ENCODE results near the gene COLEC11.

COLEC11 gene

DNA sequence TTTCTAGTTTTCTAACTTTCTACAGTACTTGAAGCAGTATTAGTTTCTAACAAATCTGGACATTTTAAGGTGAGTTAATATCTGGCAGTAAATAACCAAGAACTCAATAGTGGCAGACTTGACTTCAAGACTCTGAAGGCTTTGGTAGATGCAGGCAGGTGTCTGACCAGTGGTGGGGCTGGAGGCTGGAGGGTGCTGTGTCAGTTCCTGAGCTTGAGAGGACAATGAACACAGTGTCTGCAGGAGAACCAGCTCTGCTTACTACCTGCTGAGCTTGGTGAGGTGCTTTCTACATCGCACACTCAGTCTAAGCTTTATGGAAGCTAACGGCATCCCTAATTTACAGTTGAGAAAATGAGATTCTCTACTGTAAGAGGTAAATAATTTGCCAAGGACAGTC is 84.3 kb downstream of the COLEC11 start:
- no peak for DNase-seq

DNA sequence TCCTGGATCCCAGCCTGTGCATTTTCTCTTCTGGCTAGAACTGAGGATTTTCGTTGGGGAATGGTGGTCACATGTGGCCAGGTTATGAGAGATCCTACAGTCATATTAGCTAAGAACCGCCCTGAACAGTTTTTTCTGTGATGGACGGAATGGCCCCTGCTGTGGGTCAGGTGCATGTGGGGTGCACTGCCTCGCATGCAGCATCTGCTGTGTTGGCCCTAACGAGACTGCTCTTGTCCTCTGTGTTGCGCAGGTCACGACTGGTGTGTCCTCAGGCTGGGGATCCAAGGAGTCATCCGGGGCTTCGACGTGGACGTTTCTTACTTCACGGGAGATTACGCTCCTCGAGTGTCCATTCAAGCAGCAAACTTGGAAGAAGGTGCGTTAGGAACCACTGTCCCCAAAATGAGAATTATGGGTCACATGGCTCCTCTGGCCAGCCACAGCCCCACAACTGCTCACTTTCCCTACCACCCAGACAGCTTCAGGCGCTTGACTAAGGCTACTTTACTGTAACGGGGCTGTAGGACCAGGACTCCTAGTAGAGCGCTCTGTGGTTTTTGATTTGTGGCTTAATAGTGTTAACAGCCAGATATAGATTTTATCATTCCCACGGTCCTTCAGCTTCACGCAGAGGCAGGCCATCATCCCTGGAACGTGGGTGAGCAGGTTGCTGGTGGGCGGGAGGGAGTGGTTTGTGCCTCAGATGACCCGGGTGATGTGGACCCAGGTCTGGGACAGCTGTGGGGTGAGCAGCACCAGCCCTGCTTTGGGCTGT is 84.9 kb downstream of the COLEC11 start:
- DNase-seq = no peak

DNA sequence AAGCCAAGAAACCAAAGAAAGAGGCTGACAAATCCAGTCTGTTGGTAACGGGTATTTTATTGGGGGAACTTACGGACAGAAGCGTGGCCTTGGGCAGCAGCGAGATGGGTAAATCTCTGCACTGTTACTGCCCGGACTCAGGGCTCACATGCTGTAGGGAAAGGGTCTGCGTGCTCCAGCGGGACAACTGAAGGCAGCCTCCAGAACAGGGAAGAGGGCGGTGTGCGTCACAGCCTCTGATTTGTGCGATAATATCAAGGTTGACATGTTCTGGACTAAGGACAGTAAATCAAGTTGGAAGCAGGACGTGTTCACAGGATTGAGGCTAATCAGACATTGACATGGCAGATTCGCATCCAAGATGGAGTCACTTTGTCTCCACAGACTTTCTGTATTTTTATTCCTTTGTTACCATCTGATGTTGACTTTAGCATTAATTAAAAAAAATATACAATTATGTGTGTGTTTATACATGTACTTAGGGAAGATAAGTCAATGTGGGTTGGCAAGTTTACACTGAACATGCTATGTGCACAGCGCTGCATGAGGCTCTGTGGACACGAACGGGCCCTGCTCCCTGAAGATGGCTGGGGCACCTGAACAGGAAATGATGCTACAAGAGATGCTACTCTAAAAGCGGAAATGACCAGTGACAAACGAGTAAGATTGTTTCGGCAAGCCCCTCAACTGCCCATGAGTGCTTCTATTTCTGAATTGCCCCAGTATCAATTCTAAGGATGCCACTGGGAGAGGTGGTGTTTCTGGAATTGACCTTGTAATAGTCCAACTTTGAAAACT is 85.8 kb downstream of the COLEC11 start:
- DNase-seq = no peak

DNA sequence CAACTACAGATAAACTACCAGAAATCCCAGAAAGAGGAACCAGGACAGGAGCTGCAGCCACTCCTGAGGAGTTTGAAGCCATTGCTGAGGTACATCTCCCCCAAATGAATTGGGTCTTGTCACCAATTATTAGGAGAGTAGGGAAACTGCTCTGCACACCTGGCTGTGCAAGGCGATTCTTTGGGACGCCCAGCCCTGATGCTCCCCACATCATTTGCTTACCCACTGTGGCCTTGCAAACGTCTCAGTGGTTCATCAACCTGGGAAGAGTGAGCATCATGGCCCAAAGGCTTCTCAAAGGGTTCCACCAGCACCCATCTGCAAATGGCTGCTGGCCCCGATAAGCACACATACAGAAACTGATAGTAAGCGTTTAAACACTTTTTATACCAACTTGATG is 86.7 kb downstream of the COLEC11 start:
- no peak for DNase-seq

DNA sequence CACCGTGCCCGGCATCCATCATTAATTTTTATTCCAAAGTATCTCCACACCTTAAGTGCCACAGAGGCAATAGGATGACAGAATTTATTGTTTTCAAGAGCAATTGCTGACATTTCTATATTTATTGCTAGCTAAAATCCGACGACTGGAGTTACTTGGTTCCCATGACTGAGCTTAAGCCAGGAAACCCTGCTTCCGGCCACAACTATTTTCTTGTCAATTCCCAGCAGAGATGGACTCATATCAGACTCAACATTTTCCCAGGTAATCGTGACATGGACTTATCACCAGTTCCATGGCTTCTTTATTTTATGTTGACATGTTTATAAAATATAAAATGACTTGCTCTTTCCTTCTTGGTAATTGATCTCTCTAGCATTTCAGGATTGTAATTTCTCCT is 87.9 kb downstream of the COLEC11 start:
- DNase-seq = no peak

DNA sequence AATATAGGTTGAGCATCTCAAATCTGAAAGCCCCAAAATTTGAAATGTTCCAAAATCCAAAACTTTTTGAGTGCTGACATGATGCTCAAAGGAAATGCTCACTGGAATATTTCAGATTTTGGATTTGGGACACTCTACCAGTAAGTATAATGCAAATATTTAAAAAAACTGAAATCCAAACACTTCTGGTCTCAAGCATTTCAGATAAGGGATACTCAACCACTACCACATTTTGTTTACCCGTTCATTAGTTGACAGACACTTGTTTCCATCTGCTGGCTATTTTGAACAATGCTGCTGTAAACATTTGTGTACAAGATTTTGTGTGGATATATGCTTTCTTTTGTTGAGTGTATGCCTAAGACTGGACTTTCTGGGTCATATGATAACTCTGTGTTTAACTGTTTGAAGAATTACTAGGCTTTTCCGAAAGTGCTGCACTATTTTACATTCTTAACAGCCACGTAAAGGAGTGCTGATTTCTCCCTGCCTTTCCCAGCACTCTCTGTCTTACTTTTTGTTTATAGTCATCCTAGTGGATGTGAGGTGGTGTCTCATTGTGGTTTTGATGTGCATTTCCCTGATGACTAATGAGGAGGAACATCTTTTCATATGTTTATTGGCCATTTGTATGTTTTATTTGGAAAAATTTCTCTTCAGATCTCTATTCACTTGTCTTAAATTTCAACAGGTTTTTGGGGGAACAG is 89.0 kb downstream of the COLEC11 start:
- DNase-seq = no peak

DNA sequence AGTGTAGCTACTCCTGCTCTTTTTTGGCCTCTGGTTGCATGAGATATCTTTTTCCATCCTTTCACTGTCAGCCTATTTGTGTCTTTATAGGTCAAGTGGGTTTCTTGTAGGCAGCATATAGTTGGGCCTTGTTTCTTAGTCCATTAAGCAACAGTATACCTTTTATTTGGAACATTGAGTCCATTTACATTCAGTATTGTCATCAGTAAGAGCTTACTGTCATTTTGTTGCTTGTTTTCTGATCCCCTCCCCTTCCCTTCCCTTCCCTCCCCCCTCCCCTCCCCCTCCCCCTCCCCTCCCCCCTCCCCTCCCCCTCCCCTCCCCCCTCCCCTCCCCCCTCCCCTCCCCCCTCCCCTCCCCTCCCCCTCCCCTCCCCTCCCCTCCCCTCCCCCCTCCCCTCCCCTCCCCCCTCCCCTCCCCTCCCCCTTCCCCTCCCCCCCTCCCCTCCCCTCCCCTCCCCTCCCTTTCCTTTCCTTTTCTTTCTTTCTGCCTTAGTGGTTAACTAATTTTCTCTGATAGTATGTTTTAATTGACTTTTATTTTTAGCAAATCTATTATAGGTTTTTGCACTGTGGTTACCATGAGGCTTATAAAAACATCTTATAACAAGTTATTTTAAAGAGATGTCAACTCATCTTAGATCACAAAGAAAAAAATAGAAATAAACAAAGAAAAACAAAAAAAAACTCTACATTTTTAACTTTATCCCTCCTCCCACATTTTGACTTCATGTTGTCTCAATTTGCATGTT is 95.3 kb downstream of the COLEC11 start:
- no peak for DNase-seq

DNA sequence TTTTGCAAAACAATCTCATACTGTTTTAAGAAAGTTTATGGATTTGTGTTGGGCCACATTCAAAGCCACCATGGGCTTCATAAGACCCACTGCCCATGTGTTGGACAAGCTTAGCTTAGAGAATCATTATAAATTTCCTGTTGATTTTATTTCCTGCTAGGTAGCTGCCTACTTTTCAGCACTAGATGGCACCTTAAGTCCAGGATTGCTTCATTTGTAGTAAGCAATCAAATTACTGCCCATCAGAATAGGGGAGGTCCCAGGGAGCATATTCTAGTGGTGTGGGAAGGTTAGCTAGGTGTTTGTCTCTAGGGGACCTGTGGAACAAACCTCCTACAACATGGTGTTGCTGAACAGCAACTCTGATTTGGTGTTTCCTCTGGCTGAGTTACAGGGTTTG is 97.5 kb downstream of the COLEC11 start:
- no peak for DNase-seq
